Measurements from ENCODE around the gene RMND5B. TPM values are rescaled to one million over a fixed set of nuclear protein-coding genes. Genes with fewer than 3 reads are reported as not detected.
"Not testable (repeated sequence)": the region's sequence is repeated elsewhere in the genome, so short reads cannot be mapped to it uniquely, and the experiment has no call there.

Gene RMND5B
- total RNA-seq, 1 donor from 2014 or later, result 51.6 TPM

- no peak for DNase-seq (ENCODE audit: extremely low spot score in 2 of 2)
- Histone ChIP-seq H3K9me3 (no peaks in the 10 kb centered on the region), H3K36me3 (no peaks in the 10 kb centered on the region), H3K27me3 (no peaks in the 10 kb centered on the region), H3K27ac (no peak overlapping the region), H3K4me1 (peaks cover 42% of the 10 kb centered on the region), H3K4me3 (no peak overlapping the region)
- intact Hi-C loops (cut with DNase I), result no loop called here
- no peak for TF ChIP-seq CTCF (IDR thresholded peaks at IDR 0.05)
- TF ChIP-seq POLR2AphosphoS5 (IDR thresholded peaks at IDR 0.05; ENCODE audit: insufficient read depth in 1 of 2, low read depth in 1 of 2), result no peak
- no peak for TF ChIP-seq POLR2A (IDR thresholded peaks at IDR 0.05)
Measured at GRCh38 chr5:178125253-178125906, 5.4 kb upstream of the RMND5B start.

GRCh38 chr5:178126556-178126955, 4.3 kb upstream of the RMND5B start:
- H3K27ac ChIP-seq, result no peak overlapping the region
- intact Hi-C loops (cut with DNase I), result no loop called here

GRCh38 chr5:178127300-178128009, 3.4 kb upstream of the RMND5B start:
- H3K9me3 ChIP-seq; H3K27ac ChIP-seq; H3K27me3 ChIP-seq; H3K4me3 ChIP-seq; DNase-seq (ENCODE audit: extremely low spot score in 2 of 2); H3K36me3 ChIP-seq; intact Hi-C loops (cut with DNase I): not testable (repeated sequence)
- H3K4me1 ChIP-seq, result peaks cover 39% of the 10 kb centered on the region

More at GRCh38 chr5:178126556-178126955, 4.3 kb upstream of the RMND5B start:
- H3K27me3 ChIP-seq, result no peaks in the 10 kb centered on the region
- H3K4me3 ChIP-seq, result no peak overlapping the region
- peaks cover 37% of the 10 kb centered on the region for H3K4me1 ChIP-seq
- no peaks in the 10 kb centered on the region for H3K36me3 ChIP-seq
- TF ChIP-seq CTCF (IDR thresholded peaks at IDR 0.05), result no peak
- no peak for TF ChIP-seq POLR2A (IDR thresholded peaks at IDR 0.05)
- no peak for TF ChIP-seq POLR2AphosphoS5 (IDR thresholded peaks at IDR 0.05; ENCODE audit: insufficient read depth in 1 of 2, low read depth in 1 of 2)
- no peaks in the 10 kb centered on the region for H3K9me3 ChIP-seq
- DNase-seq (ENCODE audit: extremely low spot score in 2 of 2), result no peak

GRCh38 chr5:178129296-178129695, 1.5 kb upstream of the RMND5B start:
- peaks cover 26% of the 10 kb centered on the region for H3K4me1 ChIP-seq
- H3K9me3 ChIP-seq, result no peaks in the 10 kb centered on the region
- peaks cover 0 to 2% of the 10 kb centered on the region in 2 donors for H3K36me3 ChIP-seq
- no peaks in the 10 kb centered on the region for H3K27me3 ChIP-seq
- no peak overlapping the region for H3K4me3 ChIP-seq
- H3K27ac ChIP-seq, result no peak overlapping the region
- intact Hi-C loops (cut with DNase I), result no loop called here
- no peak for TF ChIP-seq CTCF (IDR thresholded peaks at IDR 0.05)
- no peak for TF ChIP-seq POLR2A (IDR thresholded peaks at IDR 0.05)
- TF ChIP-seq POLR2AphosphoS5 (IDR thresholded peaks at IDR 0.05; ENCODE audit: insufficient read depth in 1 of 2, low read depth in 1 of 2), result no peak
- DNase-seq (ENCODE audit: extremely low spot score in 2 of 2), result no peak

- intact Hi-C loops (cut with DNase I); DNase-seq (ENCODE audit: extremely low spot score in 2 of 2); H3K9me3 ChIP-seq; H3K27me3 ChIP-seq: not testable (repeated sequence)
- peak overlapping the region; percentile 83 for H3K27ac ChIP-seq
- H3K4me1 ChIP-seq, result peaks cover 19% of the 10 kb centered on the region
- peak overlapping the region; percentile 62 to 85 for H3K4me3 ChIP-seq
- peaks cover 0 to 11% of the 10 kb centered on the region in 2 donors for H3K36me3 ChIP-seq
Measured at GRCh38 chr5:178130234-178130575, 609 bp upstream of the RMND5B start.

- TF ChIP-seq POLR2AphosphoS5 (IDR thresholded peaks at IDR 0.05; ENCODE audit: insufficient read depth in 1 of 2, low read depth in 1 of 2) (no peak), CTCF (IDR thresholded peaks at IDR 0.05) (no peak), POLR2A (IDR thresholded peaks at IDR 0.05) (no peak)
- Histone ChIP-seq H3K27ac (peak overlapping the region; percentile 83), H3K4me3 (peak overlapping the region; percentile 62 to 85), H3K4me1 (peaks cover 18% of the 10 kb centered on the region), H3K9me3 (no peaks in the 10 kb centered on the region), H3K36me3 (peaks cover 0 to 12% of the 10 kb centered on the region in 2 donors), H3K27me3 (no peaks in the 10 kb centered on the region)
- no peak for DNase-seq (ENCODE audit: extremely low spot score in 2 of 2)
- intact Hi-C loops (cut with DNase I), result no loop called here
Measured at GRCh38 chr5:178131446-178131996, 707 bp downstream of the RMND5B start.

Measured in vagina (tissue), 2 donors.